Endothelial cell of umbilical vein (primary cell): ENCODE results near the gene C1QTNF4. TPM values are rescaled to one million over a fixed set of nuclear protein-coding genes. Genes with fewer than 3 reads are reported as not detected.

Experiments
- BruUV-seq: library from RNA; stranded (reverse); fragments of 400-500 nt; replicated peaks from 2 replicates; lab custom pipeline; 2021; lab: Mats Ljungman, UMichigan
- CTCF ChIA-PET: fragments of 300-600, 350-600 bp; sonication (Branson Sonifier 250); formaldehyde crosslinking; loops from one replicate; lab custom pipeline; 2021; ENCODE audit warnings: antibody characterized with exemption, inconsistent platforms; lab: Charles Lee
- POLR2A ChIA-PET: fragments of 300-600, 350-600 bp; sonication (Branson Sonifier 250); formaldehyde crosslinking; loops from one replicate; lab custom pipeline; 2021; ENCODE audit warnings: antibody characterized with exemption, inconsistent platforms; lab: Charles Lee
- DNase-seq: peaks from one replicate; pipeline ENCODE4 v3.0.0-alpha.2; 2011; ENCODE audit warnings: low read depth, low spot score
- FAIRE-seq: peaks from 2 replicates; lab custom pipeline; 2011; peaks lifted over from hg19 to GRCh38; lab: Jason Lieb, UNC
- H2AFZ ChIP-seq: 2 replicates; pipeline ENCODE4 v1.6.0; 2012; ENCODE audit warnings: low read depth, low read length, control low read depth, inconsistent platforms
- H3K27ac ChIP-seq: 2 replicates; pipeline ENCODE4 v1.5.1; 2011; ENCODE audit warnings: low read depth, mild to moderate bottlenecking, control low read depth, low read length, moderate library complexity; ENCODE audit not compliant: insufficient read depth
- H3K27me3 ChIP-seq, 2 experiments: 2 replicates each; pipeline versions ENCODE4 v1.6.0 to v1.6.1; 2011; ENCODE audit warnings: low read length in 2 of 2, mixed read lengths in 1 of 2; ENCODE audit not compliant: control insufficient read depth in 2 of 2, insufficient read depth in 2 of 2
- H3K36me3 ChIP-seq, 2 experiments: 2 replicates in 1 of 2; 3 replicates in 1 of 2; pipeline ENCODE4 v1.5.1; 2011; ENCODE audit warnings: low read length in 2 of 2, mild to moderate bottlenecking in 1 of 2, moderate library complexity in 1 of 2; ENCODE audit not compliant: control insufficient read depth in 2 of 2, insufficient read depth in 2 of 2; ENCODE audit errors: extremely low read depth in 1 of 2
- H3K4me1 ChIP-seq: 3 replicates; pipeline ENCODE4 v1.5.1; 2011; ENCODE audit warnings: mild to moderate bottlenecking, low read length; ENCODE audit not compliant: control insufficient read depth, insufficient read depth; ENCODE audit errors: extremely low read depth
- H3K4me2 ChIP-seq: 2 replicates; pipeline ENCODE4 v1.6.1; 2011; ENCODE audit warnings: low read length, control low read depth, mixed read lengths; ENCODE audit not compliant: insufficient read depth
- H3K4me3 ChIP-seq, 3 experiments: fragments of 200-600 bp in 1 of 3; sonication (generic), shearing (Covaris generic) in 1 of 3; replicated peaks in 1 of 3; 2 replicates each; pipeline ENCODE4 v1.5.1; 2011 to 2016; ENCODE audit warnings: control low read depth in 3 of 3, low read length in 3 of 3, mild to moderate bottlenecking in 2 of 3, inconsistent platforms in 1 of 3, low read depth in 1 of 3, moderate library complexity in 1 of 3; ENCODE audit not compliant: insufficient read depth in 1 of 3
- H3K79me2 ChIP-seq: 2 replicates; pipeline ENCODE4 v1.6.0; 2012; ENCODE audit warnings: low read length, inconsistent platforms; ENCODE audit not compliant: control insufficient read depth, insufficient read depth
- H3K9ac ChIP-seq: replicated peaks from 2 replicates; pipeline ENCODE3; 2011; ENCODE audit warnings: low read length, control low read depth; ENCODE audit not compliant: insufficient read depth; ENCODE audit errors: extremely low read depth
- H3K9me1 ChIP-seq: replicated peaks from 3 replicates; pipeline ENCODE4 v1.6.0; 2011; ENCODE audit warnings: mild to moderate bottlenecking, low read length; ENCODE audit not compliant: control insufficient read depth, insufficient read depth; ENCODE audit errors: extremely low read depth
- H3K9me3 ChIP-seq: replicated peaks from 2 replicates; pipeline ENCODE4 v1.5.1; 2012; ENCODE audit warnings: low read length, inconsistent platforms; ENCODE audit not compliant: control insufficient read depth, insufficient read depth
- H4K20me1 ChIP-seq: replicated peaks from 2 replicates; pipeline ENCODE3; 2011; ENCODE audit warnings: mild to moderate bottlenecking, low read length; ENCODE audit not compliant: control insufficient read depth, insufficient read depth; ENCODE audit errors: extremely low read depth
- EZH2 ChIP-seq: IDR thresholded peaks from 2 replicates; pipeline ENCODE4 v1.6.1; 2012; ENCODE audit warnings: borderline replicate concordance, low read depth, mild to moderate bottlenecking, moderate library complexity, low read length, inconsistent platforms; ENCODE audit not compliant: severe bottlenecking
- FOS ChIP-seq: IDR thresholded peaks from 2 replicates; pipeline ENCODE4 v1.6.1; 2011; ENCODE audit warnings: mild to moderate bottlenecking, low read length, moderate library complexity, borderline replicate concordance; ENCODE audit not compliant: insufficient read depth
- GATA2 ChIP-seq: IDR thresholded peaks from 2 replicates; pipeline ENCODE4 v1.7.0; 2011; ENCODE audit warnings: low read depth, mild to moderate bottlenecking, moderate library complexity, mixed read lengths, low read length; ENCODE audit not compliant: insufficient read length, insufficient read depth
- JUN ChIP-seq: IDR thresholded peaks from 2 replicates; pipeline ENCODE4 v1.6.1; 2011; ENCODE audit warnings: borderline replicate concordance, low read depth; ENCODE audit not compliant: insufficient read length, insufficient read depth
- MYC ChIP-seq: IDR thresholded peaks from one replicate; pipeline ENCODE4 v1.6.1; 2011; ENCODE audit warnings: mild to moderate bottlenecking, low read depth, low read length
- POLR2A ChIP-seq: IDR thresholded peaks from 2 replicates; pipeline ENCODE4 v1.6.1; 2012; ENCODE audit warnings: low read depth, mild to moderate bottlenecking, control low read depth, low read length
- POLR2AphosphoS5 ChIP-seq: IDR thresholded peaks from 2 replicates; pipeline ENCODE4 v1.6.1; 2012; ENCODE audit warnings: low read depth, mild to moderate bottlenecking, control low read depth, low read length, moderate library complexity; ENCODE audit not compliant: insufficient read depth
- dilution Hi-C: fragments of 300-500 bp; cut with MboI; formaldehyde crosslinking; loops from one replicate; pipeline ENCODE4 v1.15.0; 2019; ENCODE audit warnings: low sequenced_read_pairs; ENCODE audit not compliant: extremely low pct_ligation_motif_present
- intact Hi-C: fragments of 100-400 bp; cut with micrococcal nuclease; formaldehyde crosslinking; loops from one replicate; pipeline ENCODE4 v1.10.0; 2022
- polyA plus RNA-seq, 4 experiments: library from polyadenylated mRNA; depleted of rRNA in 3 of 4; stranded (reverse) in 3 of 4; unstranded in 1 of 4; fragments of >200 nt; gene quantifications; 2 replicates each; pipeline versions ENCODE4 v1.2.1 to v1.2.3, GENCODE V29; 2011 to 2012; ENCODE audit warnings: missing spikeins in 1 of 4
- total RNA-seq: library from RNA; stranded (reverse); gene quantifications from 2 replicates; pipeline ENCODE4 v1.2.3, GENCODE V29; 2021
- TF ChIP-seq, protein P1 (sequence below): IDR thresholded peaks from 2 replicates; pipeline ENCODE4 v1.6.1; 2011; ENCODE audit not compliant: insufficient read depth, insufficient read length
- TF ChIP-seq, protein P2 (sequence below), 2 donors: IDR thresholded peaks; 1 replicate in 1 of 2; 2 replicates in 1 of 2; pipeline ENCODE4 v1.5.1; 2011; ENCODE audit warnings: low read length in 2 of 2, mild to moderate bottlenecking in 2 of 2, moderate library complexity in 2 of 2, control low read depth in 1 of 2, inconsistent platforms in 1 of 2, low read depth in 1 of 2; ENCODE audit not compliant: insufficient read depth in 1 of 2; ENCODE audit errors: extremely low read depth in 1 of 2

C1QTNF4 gene
- total and polyA plus RNA-seq, 2 donors (not counting 3 experiments of a cell fraction or from before 2014, with no cell fraction given): 1.7 to 5.4 TPM

DNA sequence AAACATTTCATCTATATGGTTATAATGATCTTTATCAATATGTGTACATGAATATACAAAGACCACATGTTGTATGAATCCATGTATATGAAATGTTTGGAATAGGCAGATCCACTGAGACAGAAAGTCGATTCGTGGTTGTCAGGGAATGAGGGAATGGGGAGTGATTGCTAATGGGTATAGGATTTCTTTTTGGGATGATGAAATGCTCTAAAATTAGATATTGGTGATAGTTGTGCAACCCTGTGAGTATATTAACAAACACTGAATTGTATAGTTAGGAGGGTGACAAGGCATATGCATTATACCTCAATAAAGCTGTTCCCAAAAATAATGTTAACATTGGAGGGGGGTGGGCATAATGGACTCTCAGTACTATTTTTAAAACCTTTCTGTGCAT is 33.8 kb downstream of the C1QTNF4 start:
- H3K79me2 ChIP-seq: peaks cover 4% of the 10 kb centered on the region
- no peak overlapping the region for H3K27ac ChIP-seq
- no peaks in the 10 kb centered on the region for H3K36me3 ChIP-seq
- no peak overlapping the region for H3K9ac ChIP-seq
- DNase-seq: no peak
- no peak for FAIRE-seq
- no peaks in the 10 kb centered on the region for H3K9me1 ChIP-seq
- H3K4me3 ChIP-seq: no peak overlapping the region
- H3K27me3 ChIP-seq: no peaks in the 10 kb centered on the region
- no peak overlapping the region for H2AFZ ChIP-seq
- H4K20me1 ChIP-seq: no peaks in the 10 kb centered on the region
- dilution Hi-C loops (no loop called here), intact Hi-C loops (no loop called here)
- H3K4me2 ChIP-seq: no peak overlapping the region
- BruUV-seq: no TSS peak
- peaks cover 5% of the 10 kb centered on the region for H3K4me1 ChIP-seq
- CTCF ChIA-PET: no interaction called here
- TF ChIP-seq, protein P1, sequence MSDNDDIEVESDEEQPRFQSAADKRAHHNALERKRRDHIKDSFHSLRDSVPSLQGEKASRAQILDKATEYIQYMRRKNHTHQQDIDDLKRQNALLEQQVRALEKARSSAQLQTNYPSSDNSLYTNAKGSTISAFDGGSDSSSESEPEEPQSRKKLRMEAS: no peak
- no peak for TF ChIP-seq GATA2
- no peak for TF ChIP-seq EZH2
- TF ChIP-seq POLR2AphosphoS5: no peak
- TF ChIP-seq JUN: no peak
- TF ChIP-seq POLR2A: no peak
- TF ChIP-seq MYC: no peak
- TF ChIP-seq FOS: no peak
- TF ChIP-seq, protein P2, sequence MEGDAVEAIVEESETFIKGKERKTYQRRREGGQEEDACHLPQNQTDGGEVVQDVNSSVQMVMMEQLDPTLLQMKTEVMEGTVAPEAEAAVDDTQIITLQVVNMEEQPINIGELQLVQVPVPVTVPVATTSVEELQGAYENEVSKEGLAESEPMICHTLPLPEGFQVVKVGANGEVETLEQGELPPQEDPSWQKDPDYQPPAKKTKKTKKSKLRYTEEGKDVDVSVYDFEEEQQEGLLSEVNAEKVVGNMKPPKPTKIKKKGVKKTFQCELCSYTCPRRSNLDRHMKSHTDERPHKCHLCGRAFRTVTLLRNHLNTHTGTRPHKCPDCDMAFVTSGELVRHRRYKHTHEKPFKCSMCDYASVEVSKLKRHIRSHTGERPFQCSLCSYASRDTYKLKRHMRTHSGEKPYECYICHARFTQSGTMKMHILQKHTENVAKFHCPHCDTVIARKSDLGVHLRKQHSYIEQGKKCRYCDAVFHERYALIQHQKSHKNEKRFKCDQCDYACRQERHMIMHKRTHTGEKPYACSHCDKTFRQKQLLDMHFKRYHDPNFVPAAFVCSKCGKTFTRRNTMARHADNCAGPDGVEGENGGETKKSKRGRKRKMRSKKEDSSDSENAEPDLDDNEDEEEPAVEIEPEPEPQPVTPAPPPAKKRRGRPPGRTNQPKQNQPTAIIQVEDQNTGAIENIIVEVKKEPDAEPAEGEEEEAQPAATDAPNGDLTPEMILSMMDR (IDR thresholded peaks at IDR 0.05; ENCODE audit: extremely low read depth in 1 of 2, insufficient read depth in 1 of 2, low read depth in 1 of 2, low read length in 2 of 2): no peak
- no peaks in the 10 kb centered on the region for H3K9me3 ChIP-seq
- POLR2A ChIA-PET: no interaction called here
